Measurements from ENCODE around the gene ALLC.

GRCh38 chr2:3729786-3730185 lies 71.8 kb downstream of the ALLC start:
- TF ChIP-seq CTCF (IDR thresholded peaks at IDR 0.05): no peak
- TF ChIP-seq EZH2 (IDR thresholded peaks at IDR 0.05; ENCODE audit: borderline replicate concordance, insufficient read depth, low read depth, low read length, poor library complexity, severe bottlenecking): no peak
